ENCODE results near the gene LAP3.
A peak's percentile ranks its signal among the peaks of the same experiment; 100 is the strongest.

The LAP3 gene

GRCh38 chr4:17618926-17619325 lies 41.9 kb downstream of the LAP3 start:
- H3K9me3 Mint-ChIP-seq, result no peaks in the 10 kb centered on the region
- H3K27ac Mint-ChIP-seq, result peak overlapping the region; percentile 76
- H3K4me3 Mint-ChIP-seq, result peak overlapping the region; percentile 43
- H3K4me1 Mint-ChIP-seq (ENCODE audit: low read depth), result peaks cover 30% of the 10 kb centered on the region
- peaks cover 40% of the 10 kb centered on the region for H3K36me3 Mint-ChIP-seq (ENCODE audit: low read depth)
- DNase-seq (ENCODE audit: low spot score), result no peak
- no peaks in the 10 kb centered on the region for H3K27me3 Mint-ChIP-seq (ENCODE audit: low read depth)

- Mint-ChIP-seq H3K36me3 (ENCODE audit: low read depth) (peaks cover 46% of the 10 kb centered on the region), H3K27ac (peak overlapping the region; percentile 76), H3K9me3 (no peaks in the 10 kb centered on the region), H3K4me1 (ENCODE audit: low read depth) (peaks cover 30% of the 10 kb centered on the region), H3K27me3 (ENCODE audit: low read depth) (no peaks in the 10 kb centered on the region), H3K4me3 (no peak overlapping the region)
- no peak for DNase-seq (ENCODE audit: low spot score)
Measured at GRCh38 chr4:17619416-17620105, 42.6 kb downstream of the LAP3 start.

GRCh38 chr4:17623451-17624001 lies 46.5 kb downstream of the LAP3 start:
- no peak overlapping the region for H3K4me3 Mint-ChIP-seq
- H3K27me3 Mint-ChIP-seq (ENCODE audit: low read depth), result no peaks in the 10 kb centered on the region
- H3K27ac Mint-ChIP-seq, result no peak overlapping the region
- H3K9me3 Mint-ChIP-seq, result no peaks in the 10 kb centered on the region
- no peak for DNase-seq (ENCODE audit: low spot score)
- H3K36me3 Mint-ChIP-seq (ENCODE audit: low read depth), result peaks cover 72% of the 10 kb centered on the region
- peaks cover 9% of the 10 kb centered on the region for H3K4me1 Mint-ChIP-seq (ENCODE audit: low read depth)

- Mint-ChIP-seq H3K9me3 (no peaks in the 10 kb centered on the region), H3K27ac (no peak overlapping the region), H3K27me3 (ENCODE audit: low read depth) (no peaks in the 10 kb centered on the region), H3K4me3 (no peak overlapping the region), H3K36me3 (ENCODE audit: low read depth) (peaks cover 72% of the 10 kb centered on the region), H3K4me1 (ENCODE audit: low read depth) (no peaks in the 10 kb centered on the region)
- DNase-seq (ENCODE audit: low spot score), result no peak
Measured at GRCh38 chr4:17624821-17625220, 47.8 kb downstream of the LAP3 start.

GRCh38 chr4:17630228-17630627 lies 53.2 kb downstream of the LAP3 start:
- Mint-ChIP-seq H3K27ac (no peak overlapping the region), H3K4me3 (no peak overlapping the region), H3K27me3 (ENCODE audit: low read depth) (no peaks in the 10 kb centered on the region), H3K9me3 (no peaks in the 10 kb centered on the region), H3K4me1 (ENCODE audit: low read depth) (no peaks in the 10 kb centered on the region), H3K36me3 (ENCODE audit: low read depth) (peaks cover 65% of the 10 kb centered on the region)
- no peak for DNase-seq (ENCODE audit: low spot score)

- H3K27me3 Mint-ChIP-seq (ENCODE audit: low read depth), result no peaks in the 10 kb centered on the region
- no peak for DNase-seq (ENCODE audit: low spot score)
- H3K36me3 Mint-ChIP-seq (ENCODE audit: low read depth), result peaks cover 39% of the 10 kb centered on the region
- H3K27ac Mint-ChIP-seq, result no peak overlapping the region
- H3K9me3 Mint-ChIP-seq, result no peaks in the 10 kb centered on the region
- H3K4me1 Mint-ChIP-seq (ENCODE audit: low read depth), result no peaks in the 10 kb centered on the region
- H3K4me3 Mint-ChIP-seq, result no peak overlapping the region
Measured at GRCh38 chr4:17633600-17633999, 56.6 kb downstream of the LAP3 start.

- no peak overlapping the region for H3K4me3 Mint-ChIP-seq
- H3K9me3 Mint-ChIP-seq, result no peaks in the 10 kb centered on the region
- H3K36me3 Mint-ChIP-seq (ENCODE audit: low read depth), result peaks cover 28% of the 10 kb centered on the region
- DNase-seq (ENCODE audit: low spot score), result no peak
- H3K4me1 Mint-ChIP-seq (ENCODE audit: low read depth), result no peaks in the 10 kb centered on the region
- H3K27me3 Mint-ChIP-seq (ENCODE audit: low read depth), result no peaks in the 10 kb centered on the region
- H3K27ac Mint-ChIP-seq, result no peak overlapping the region
Measured at GRCh38 chr4:17635056-17635455, 58.1 kb downstream of the LAP3 start.

GRCh38 chr4:17636341-17636695 lies 59.3 kb downstream of the LAP3 start:
- no peaks in the 10 kb centered on the region for H3K4me1 Mint-ChIP-seq (ENCODE audit: low read depth)
- DNase-seq (ENCODE audit: low spot score), result no peak
- H3K27me3 Mint-ChIP-seq (ENCODE audit: low read depth), result no peaks in the 10 kb centered on the region
- H3K4me3 Mint-ChIP-seq, result no peak overlapping the region
- peaks cover 23% of the 10 kb centered on the region for H3K36me3 Mint-ChIP-seq (ENCODE audit: low read depth)
- H3K9me3 Mint-ChIP-seq, result no peaks in the 10 kb centered on the region
- no peak overlapping the region for H3K27ac Mint-ChIP-seq

GRCh38 chr4:17636696-17637622 lies 60.0 kb downstream of the LAP3 start:
- H3K27me3 Mint-ChIP-seq (ENCODE audit: low read depth), result no peaks in the 10 kb centered on the region
- H3K4me1 Mint-ChIP-seq (ENCODE audit: low read depth), result no peaks in the 10 kb centered on the region
- H3K36me3 Mint-ChIP-seq (ENCODE audit: low read depth), result peaks cover 19% of the 10 kb centered on the region
- H3K4me3 Mint-ChIP-seq, result no peak overlapping the region
- DNase-seq (ENCODE audit: low spot score), result peak; percentile 54
- H3K9me3 Mint-ChIP-seq, result no peaks in the 10 kb centered on the region
- no peak overlapping the region for H3K27ac Mint-ChIP-seq

GRCh38 chr4:17639136-17639535 lies 62.1 kb downstream of the LAP3 start:
- Mint-ChIP-seq H3K9me3 (no peaks in the 10 kb centered on the region), H3K36me3 (ENCODE audit: low read depth) (peaks cover 10% of the 10 kb centered on the region), H3K4me3 (no peak overlapping the region), H3K4me1 (ENCODE audit: low read depth) (no peaks in the 10 kb centered on the region), H3K27ac (no peak overlapping the region), H3K27me3 (ENCODE audit: low read depth) (no peaks in the 10 kb centered on the region)
- DNase-seq (ENCODE audit: low spot score), result no peak

GRCh38 chr4:17642398-17642783 lies 65.4 kb downstream of the LAP3 start:
- H3K27ac Mint-ChIP-seq, result no peak overlapping the region
- no peak for DNase-seq (ENCODE audit: low spot score)
- H3K4me3 Mint-ChIP-seq, result no peak overlapping the region
- no peaks in the 10 kb centered on the region for H3K4me1 Mint-ChIP-seq (ENCODE audit: low read depth)
- H3K9me3 Mint-ChIP-seq, result no peaks in the 10 kb centered on the region
- H3K27me3 Mint-ChIP-seq (ENCODE audit: low read depth), result no peaks in the 10 kb centered on the region
- H3K36me3 Mint-ChIP-seq (ENCODE audit: low read depth), result peaks cover 3% of the 10 kb centered on the region

- no peak for DNase-seq (ENCODE audit: low spot score)
- Mint-ChIP-seq H3K27me3 (ENCODE audit: low read depth) (no peaks in the 10 kb centered on the region), H3K4me1 (ENCODE audit: low read depth) (peaks cover 3% of the 10 kb centered on the region), H3K9me3 (no peaks in the 10 kb centered on the region), H3K27ac (no peak overlapping the region), H3K36me3 (ENCODE audit: low read depth) (no peaks in the 10 kb centered on the region), H3K4me3 (no peak overlapping the region)
Measured at GRCh38 chr4:17646693-17647092, 69.7 kb downstream of the LAP3 start.

- no peak overlapping the region for H3K27ac Mint-ChIP-seq
- H3K9me3 Mint-ChIP-seq, result no peaks in the 10 kb centered on the region
- no peaks in the 10 kb centered on the region for H3K27me3 Mint-ChIP-seq (ENCODE audit: low read depth)
- H3K4me3 Mint-ChIP-seq, result no peak overlapping the region
- peaks cover 4% of the 10 kb centered on the region for H3K4me1 Mint-ChIP-seq (ENCODE audit: low read depth)
- DNase-seq (ENCODE audit: low spot score), result no peak
- H3K36me3 Mint-ChIP-seq (ENCODE audit: low read depth), result no peaks in the 10 kb centered on the region
Measured at GRCh38 chr4:17647176-17647806, 70.3 kb downstream of the LAP3 start.

GRCh38 chr4:17647927-17648326 lies 70.9 kb downstream of the LAP3 start:
- Mint-ChIP-seq H3K27me3 (ENCODE audit: low read depth) (no peaks in the 10 kb centered on the region), H3K9me3 (no peaks in the 10 kb centered on the region), H3K27ac (no peak overlapping the region), H3K36me3 (ENCODE audit: low read depth) (no peaks in the 10 kb centered on the region), H3K4me1 (ENCODE audit: low read depth) (peaks cover 4% of the 10 kb centered on the region), H3K4me3 (no peak overlapping the region)
- no peak for DNase-seq (ENCODE audit: low spot score)
